GM21390 (cell line): ENCODE results near the gene DIAPH2.
"Not testable (repeated sequence)": the region's sequence is repeated elsewhere in the genome, so short reads cannot be mapped to it uniquely, and the experiment has no call there.

ENCODE experiments used
- ATAC-seq: cut with Tn5 transposase; IDR thresholded peaks from one replicate; pipeline ENCODE4 v1.9.1; 2021; ENCODE audit not compliant: unreplicated experiment

DIAPH2 gene

DNA sequence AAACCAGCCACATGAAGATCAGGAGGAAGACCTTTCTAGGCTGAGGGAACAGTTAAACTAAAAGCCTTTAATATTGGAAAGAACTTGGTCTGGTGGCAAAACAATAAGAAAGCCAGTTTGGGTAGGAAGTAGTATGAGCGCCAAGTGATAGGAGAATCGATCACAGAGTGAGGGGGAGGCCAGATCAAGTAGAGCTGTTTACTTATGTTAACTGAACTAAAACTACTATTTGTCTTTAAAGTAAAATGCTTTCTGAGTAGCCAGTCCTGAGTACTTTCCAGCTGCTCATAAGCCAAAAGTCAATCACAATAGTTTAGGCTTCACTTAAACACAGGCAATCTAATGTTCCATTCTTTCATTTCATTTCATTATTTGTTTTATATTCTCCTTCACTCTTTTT is 136.3 kb downstream of the DIAPH2 start:
- no peak for ATAC-seq

- ATAC-seq: no peak
Observed at GRCh38 chrX:96824166-96824565, 139.5 kb downstream of the DIAPH2 start.

GRCh38 chrX:96833333-96833732 is 148.7 kb downstream of the DIAPH2 start:
- ATAC-seq: no peak

GRCh38 chrX:96834137-96834536 is 149.5 kb downstream of the DIAPH2 start:
- ATAC-seq: no peak

GRCh38 chrX:96835660-96836289 is 151.1 kb downstream of the DIAPH2 start:
- ATAC-seq: peak; percentile 74

DNA sequence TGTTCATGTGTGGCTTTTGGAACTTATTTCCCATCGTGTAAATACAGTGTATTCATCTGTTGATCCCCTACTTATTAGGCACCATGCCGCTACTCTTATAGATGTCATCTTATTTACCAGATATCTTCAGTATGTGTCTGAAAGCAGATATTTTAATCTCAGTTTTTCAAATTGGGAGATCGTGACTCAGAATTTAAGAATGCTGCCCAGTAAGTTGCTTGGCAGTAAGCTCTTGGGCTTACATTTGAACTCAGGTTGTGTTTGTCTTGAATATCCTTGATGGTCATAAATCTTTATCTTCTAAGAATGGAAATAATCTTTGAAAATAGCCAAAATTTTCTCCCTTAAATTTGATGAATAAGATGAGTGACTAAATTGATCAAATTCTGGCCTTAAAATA is 153.2 kb downstream of the DIAPH2 start:
- no peak for ATAC-seq

GRCh38 chrX:96838537-96838936 is 153.9 kb downstream of the DIAPH2 start:
- ATAC-seq: no peak

GRCh38 chrX:96841325-96841724 is 156.7 kb downstream of the DIAPH2 start:
- no peak for ATAC-seq

DNA sequence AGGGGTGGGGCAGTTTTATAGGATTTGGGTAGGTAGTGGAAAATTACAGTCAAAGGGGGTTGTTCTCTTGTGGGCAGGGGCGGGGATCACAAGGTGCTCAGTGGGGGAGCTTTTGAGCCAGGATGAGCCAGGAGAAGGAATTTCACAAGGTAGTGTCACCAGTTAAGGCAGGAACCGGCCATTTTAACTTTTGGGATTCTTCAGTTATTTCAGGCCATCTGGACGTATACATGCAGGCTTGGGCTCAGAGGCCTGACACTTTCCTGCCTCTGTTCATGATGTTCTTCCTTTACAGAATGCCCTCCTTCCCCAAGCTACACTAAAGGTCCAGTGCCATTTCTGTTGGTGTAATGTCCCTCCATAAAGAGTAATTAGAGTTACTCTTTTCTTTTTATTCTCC is 157.2 kb downstream of the DIAPH2 start:
- ATAC-seq: not testable (repeated sequence)

GRCh38 chrX:96843566-96843965 is 158.9 kb downstream of the DIAPH2 start:
- ATAC-seq: no peak

- no peak for ATAC-seq
Observed at GRCh38 chrX:96846841-96847240, 162.2 kb downstream of the DIAPH2 start.

- ATAC-seq: not testable (repeated sequence)
Observed at GRCh38 chrX:96859422-96859821, 174.8 kb downstream of the DIAPH2 start.

DNA sequence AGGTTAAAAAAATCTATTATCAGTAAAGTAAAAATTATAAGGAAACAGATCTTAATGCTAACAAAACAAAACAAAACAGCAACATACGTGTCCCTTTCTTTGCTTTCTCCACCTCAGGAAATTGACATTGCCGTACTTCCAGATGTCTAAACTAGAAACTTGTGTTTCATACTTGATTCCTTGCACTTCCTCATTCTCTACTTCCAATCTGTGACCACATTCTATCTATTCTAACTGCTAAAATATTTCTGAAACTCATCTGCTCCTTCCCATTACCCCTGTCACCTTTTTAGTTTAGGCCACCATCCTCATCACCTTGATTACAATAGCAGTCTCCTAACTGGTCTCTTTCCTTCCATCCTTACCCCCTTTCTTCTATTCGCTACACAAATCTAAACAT is 176.6 kb downstream of the DIAPH2 start:
- ATAC-seq: peak; percentile 78

DNA sequence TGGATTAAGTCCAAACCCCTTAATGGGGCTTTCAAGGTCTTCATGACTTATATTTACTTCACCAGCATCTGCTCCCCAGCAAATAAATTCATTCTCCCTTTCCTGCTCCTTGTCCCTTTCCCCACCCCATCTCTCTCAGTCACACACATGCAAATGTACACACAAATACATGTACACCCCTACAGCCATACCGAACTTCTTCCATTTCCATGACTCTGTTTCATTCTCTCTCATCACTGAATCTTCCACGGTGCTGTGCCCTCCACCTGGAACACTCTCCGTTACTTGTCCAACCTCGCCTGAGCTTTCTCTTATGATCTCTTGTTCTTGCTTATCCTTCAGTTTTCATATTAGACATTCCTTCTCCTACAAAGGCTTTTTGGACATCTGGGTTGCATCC is 177.0 kb downstream of the DIAPH2 start:
- ATAC-seq: peak; percentile 40

- no peak for ATAC-seq
Observed at GRCh38 chrX:96883608-96884007, 199.0 kb downstream of the DIAPH2 start, which contains the start of gene RPA4. Gene RPA4, plus strand, starts transcription at chrX:96883908. Its CDS starts 403 bp downstream, at chrX:96884311.

GRCh38 chrX:96884027-96884426 is 199.4 kb downstream of the DIAPH2 start:
- no peak for ATAC-seq

DNA sequence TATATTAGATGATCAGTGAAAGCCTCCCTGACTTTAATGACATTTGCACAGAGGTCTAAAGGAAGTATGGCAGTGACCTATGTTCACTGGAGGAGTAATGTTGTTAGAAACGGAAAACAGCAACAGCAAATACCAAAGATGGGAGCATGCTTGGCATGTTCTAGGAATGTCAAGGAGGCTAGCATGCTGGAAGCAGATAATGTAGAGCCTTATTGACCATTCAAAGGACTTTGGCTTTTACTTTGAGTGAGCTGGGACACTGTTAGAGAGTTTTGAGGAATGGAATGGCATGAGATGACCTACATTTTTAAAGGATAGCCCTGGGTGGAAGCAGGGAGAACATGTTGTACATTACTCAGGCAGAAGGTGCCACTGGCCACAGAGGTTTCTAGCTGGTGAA is 205.1 kb downstream of the DIAPH2 start:
- ATAC-seq: no peak

DNA sequence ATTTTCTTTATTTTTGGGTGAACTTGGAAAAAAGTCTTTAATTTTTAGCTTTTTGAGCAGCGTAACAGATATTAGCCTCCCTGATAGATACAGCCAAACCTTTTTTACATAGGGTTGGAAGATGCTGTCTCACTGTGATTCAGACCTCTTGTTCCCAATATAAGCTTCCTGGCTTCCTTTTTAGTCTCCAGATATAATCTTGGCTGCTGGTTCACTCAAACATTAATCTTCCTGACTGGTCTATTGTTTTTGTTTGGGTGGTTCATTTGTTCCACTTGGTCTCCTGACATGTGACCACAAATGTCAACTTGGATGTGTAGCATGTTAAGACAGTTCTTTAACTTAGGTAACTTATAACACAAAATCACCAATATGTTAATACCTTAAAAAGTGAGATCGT is 222.1 kb downstream of the DIAPH2 start:
- ATAC-seq: no peak

GRCh38 chrX:96907516-96908272 is 223.1 kb downstream of the DIAPH2 start:
- ATAC-seq: no peak

DNA sequence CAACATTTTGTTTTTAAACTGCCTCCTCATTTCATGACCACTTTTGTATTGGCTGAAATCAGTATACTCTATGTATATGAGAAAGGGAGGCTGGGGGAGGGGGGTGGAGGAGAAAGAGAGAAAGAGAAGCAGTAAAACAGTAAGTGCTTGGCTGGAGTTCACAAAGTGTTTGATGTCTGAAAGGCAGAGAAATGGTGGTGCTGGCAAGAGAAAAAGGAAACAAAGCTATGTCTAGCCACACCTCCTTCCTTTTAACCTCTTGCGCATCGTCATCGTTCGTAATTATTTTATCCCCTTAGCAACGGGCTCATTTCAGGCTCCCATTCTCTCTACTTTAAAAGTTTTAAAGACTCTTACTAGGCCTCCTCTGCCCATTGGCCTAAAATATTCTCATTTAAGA is 224.6 kb downstream of the DIAPH2 start:
- ATAC-seq: no peak

GRCh38 chrX:96918864-96919263 is 234.2 kb downstream of the DIAPH2 start:
- no peak for ATAC-seq

- no peak for ATAC-seq
Observed at GRCh38 chrX:96919672-96920071, 235.0 kb downstream of the DIAPH2 start.

GRCh38 chrX:96924581-96924980 is 239.9 kb downstream of the DIAPH2 start:
- no peak for ATAC-seq
